ENCODE measurements around the gene IMPDH1. TPM values are rescaled to one million over a fixed set of nuclear protein-coding genes. Genes with fewer than 3 reads are reported as not detected.

Gene IMPDH1
- total RNA-seq, 4 donors from 2014 or later: 29.1 to 72.1 (median 56.0) TPM

DNA sequence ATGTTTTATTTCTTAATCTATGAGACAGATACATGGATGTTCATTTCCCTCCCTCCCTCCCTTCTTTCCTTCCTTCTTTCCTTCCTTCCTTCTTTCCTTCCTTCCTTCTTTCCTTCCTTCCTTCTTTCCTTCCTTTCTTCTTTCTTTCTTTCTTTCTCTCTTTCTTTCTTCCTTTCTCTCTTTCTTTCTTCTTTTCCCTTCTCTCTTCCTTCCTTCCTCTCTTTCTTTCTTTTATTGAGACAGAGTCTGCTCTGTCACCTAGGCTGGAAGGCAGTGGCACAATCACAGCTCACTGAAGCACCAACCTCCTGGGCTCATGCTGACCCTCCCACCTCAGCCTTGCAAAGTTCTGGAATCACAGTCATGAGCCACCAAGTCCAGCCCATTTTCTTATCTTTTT, 42.8 kb downstream of the IMPDH1 start:
- H3K36me3 ChIP-seq: no peaks in the 10 kb centered on the region
- no peaks in the 10 kb centered on the region for H3K9me3 ChIP-seq
- H3K4me1 ChIP-seq: peaks cover 3 to 6% (median 4%) of the 10 kb centered on the region in 4 donors
- H3K4me3 ChIP-seq: no peak overlapping the region
- DNase-seq (ENCODE audit: extremely low spot score): no peak
- intact Hi-C loops (cut with DNase I): no loop called here
- TF ChIP-seq, protein P1, sequence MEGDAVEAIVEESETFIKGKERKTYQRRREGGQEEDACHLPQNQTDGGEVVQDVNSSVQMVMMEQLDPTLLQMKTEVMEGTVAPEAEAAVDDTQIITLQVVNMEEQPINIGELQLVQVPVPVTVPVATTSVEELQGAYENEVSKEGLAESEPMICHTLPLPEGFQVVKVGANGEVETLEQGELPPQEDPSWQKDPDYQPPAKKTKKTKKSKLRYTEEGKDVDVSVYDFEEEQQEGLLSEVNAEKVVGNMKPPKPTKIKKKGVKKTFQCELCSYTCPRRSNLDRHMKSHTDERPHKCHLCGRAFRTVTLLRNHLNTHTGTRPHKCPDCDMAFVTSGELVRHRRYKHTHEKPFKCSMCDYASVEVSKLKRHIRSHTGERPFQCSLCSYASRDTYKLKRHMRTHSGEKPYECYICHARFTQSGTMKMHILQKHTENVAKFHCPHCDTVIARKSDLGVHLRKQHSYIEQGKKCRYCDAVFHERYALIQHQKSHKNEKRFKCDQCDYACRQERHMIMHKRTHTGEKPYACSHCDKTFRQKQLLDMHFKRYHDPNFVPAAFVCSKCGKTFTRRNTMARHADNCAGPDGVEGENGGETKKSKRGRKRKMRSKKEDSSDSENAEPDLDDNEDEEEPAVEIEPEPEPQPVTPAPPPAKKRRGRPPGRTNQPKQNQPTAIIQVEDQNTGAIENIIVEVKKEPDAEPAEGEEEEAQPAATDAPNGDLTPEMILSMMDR (IDR thresholded peaks at IDR 0.05): no peak
- TF ChIP-seq POLR2AphosphoS5 (IDR thresholded peaks at IDR 0.05) (no peak), EP300 (IDR thresholded peaks at IDR 0.05) (no peak)
- H3K27me3 ChIP-seq: peaks cover 0 to 31% (median 0%) of the 10 kb centered on the region in 4 donors
- H3K27ac ChIP-seq (replicated peaks in 1 of 4): no peak overlapping the region

DNA sequence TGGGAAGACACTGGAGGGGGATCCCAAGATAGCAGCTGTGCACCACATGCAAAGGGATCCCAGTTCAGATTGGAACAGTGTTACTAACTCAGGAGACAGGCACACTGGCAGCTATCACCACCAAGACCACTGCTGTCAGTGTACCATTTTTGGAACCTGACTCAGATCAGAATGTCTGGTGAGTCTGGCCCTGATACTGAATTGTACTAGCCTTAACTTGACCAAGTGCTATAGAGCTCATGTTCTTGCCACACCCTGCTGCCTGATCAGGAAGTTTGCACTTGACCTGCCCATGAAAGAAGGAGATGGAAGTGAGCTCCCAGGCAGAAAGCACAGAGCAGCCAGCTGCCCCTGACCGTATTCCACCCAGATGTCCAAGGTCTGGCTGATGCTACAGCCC, 43.5 kb downstream of the IMPDH1 start:
- Histone ChIP-seq H3K36me3 (no peaks in the 10 kb centered on the region), H3K27me3 (peaks cover 0 to 35% (median 0%) of the 10 kb centered on the region in 4 donors), H3K9me3 (no peaks in the 10 kb centered on the region), H3K27ac (replicated peaks in 1 of 4) (no peak overlapping the region), H3K4me1 (peaks cover 6 to 13% (median 11%) of the 10 kb centered on the region in 4 donors), H3K4me3 (no peak overlapping the region)
- TF ChIP-seq EP300 (IDR thresholded peaks at IDR 0.05): no peak
- no peak for TF ChIP-seq POLR2AphosphoS5 (IDR thresholded peaks at IDR 0.05)
- TF ChIP-seq, protein P1 (IDR thresholded peaks at IDR 0.05): no peak
- TF ChIP-seq POLR2A (IDR thresholded peaks at IDR 0.05; ENCODE audit: low read depth): no peak
- intact Hi-C loops (cut with DNase I): no loop called here
- no peak for DNase-seq (ENCODE audit: extremely low spot score)
- WGBS: 78% methylated on average over 1 of the region's 1 CpG

DNA sequence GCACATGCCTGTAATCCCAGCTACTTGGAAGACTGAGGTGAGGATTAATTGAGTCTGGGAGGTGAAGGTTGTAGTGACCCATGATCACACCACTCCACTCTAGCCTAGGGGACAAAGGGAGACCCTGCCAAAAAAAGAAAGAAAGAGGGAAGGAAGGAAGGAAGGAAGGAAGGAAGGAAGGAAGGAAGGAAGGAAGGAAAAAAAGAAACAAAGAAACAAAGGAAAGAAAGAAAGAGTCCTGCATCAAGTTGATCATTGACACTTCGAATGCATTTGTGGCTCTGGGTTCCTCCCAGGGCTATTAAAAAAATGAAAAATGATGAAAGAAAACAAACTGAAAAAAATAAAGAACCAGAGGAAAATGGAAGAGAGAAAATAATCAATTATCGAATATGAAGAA, 44.4 kb downstream of the IMPDH1 start:
- Histone ChIP-seq H3K27ac (replicated peaks in 1 of 4) (no peak overlapping the region), H3K27me3 (peaks cover 0 to 35% (median 0%) of the 10 kb centered on the region in 4 donors), H3K36me3 (no peaks in the 10 kb centered on the region), H3K4me1 (peaks cover 9 to 21% (median 20%) of the 10 kb centered on the region in 4 donors), H3K4me3 (no peak overlapping the region), H3K9me3 (no peaks in the 10 kb centered on the region)
- no peak for TF ChIP-seq POLR2A (IDR thresholded peaks at IDR 0.05; ENCODE audit: low read depth)
- no peak for TF ChIP-seq EP300 (IDR thresholded peaks at IDR 0.05)
- no peak for TF ChIP-seq POLR2AphosphoS5 (IDR thresholded peaks at IDR 0.05)
- intact Hi-C loops (cut with DNase I): no loop called here
- DNase-seq (ENCODE audit: extremely low spot score): no peak
- WGBS: 80% methylated on average over 2 of the region's 2 CpGs

DNA sequence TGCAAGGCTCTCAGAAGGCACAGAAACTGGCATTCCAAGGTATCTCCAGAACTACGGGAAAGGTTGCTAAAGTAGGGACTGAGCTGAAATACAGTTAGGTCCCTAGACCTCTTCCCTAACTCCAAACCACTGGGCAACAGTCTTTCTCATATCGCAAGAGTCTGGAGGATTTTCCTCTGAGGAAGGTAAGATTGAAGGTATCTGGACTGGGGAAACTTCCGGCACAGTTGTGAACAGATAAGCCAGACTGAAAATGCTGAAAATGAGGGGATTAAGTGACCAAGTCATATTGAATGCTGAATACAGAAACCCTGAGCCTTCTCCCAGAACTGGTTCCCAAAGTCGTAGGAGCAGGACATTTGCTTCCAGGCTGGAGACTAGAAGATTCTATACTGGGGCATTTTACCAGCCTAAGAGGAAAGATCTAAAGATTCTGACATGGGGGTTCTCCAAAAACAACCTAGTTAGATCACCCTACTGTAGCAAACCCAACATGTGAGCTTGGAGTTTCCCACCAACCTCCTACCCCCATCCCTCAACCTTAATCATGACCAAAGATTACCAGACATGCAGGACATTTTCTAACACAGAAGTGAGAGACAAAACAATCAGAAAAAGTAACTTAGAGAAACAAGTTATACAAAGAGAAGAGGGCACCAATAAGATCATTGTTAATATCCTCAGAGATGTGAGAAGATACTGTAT, 45.5 kb downstream of the IMPDH1 start:
- H3K9me3 ChIP-seq: no peaks in the 10 kb centered on the region
- DNase-seq (ENCODE audit: extremely low spot score): no peak
- TF ChIP-seq EP300 (IDR thresholded peaks at IDR 0.05) (no peak), POLR2A (IDR thresholded peaks at IDR 0.05; ENCODE audit: low read depth) (no peak), POLR2AphosphoS5 (IDR thresholded peaks at IDR 0.05) (no peak)
- TF ChIP-seq, protein P1 (IDR thresholded peaks at IDR 0.05): no peak
- intact Hi-C loops (cut with DNase I): no loop called here
- WGBS: 70% methylated on average over 4 of the region's 4 CpGs
- no peak overlapping the region for H3K4me3 ChIP-seq
- H3K4me1 ChIP-seq: peaks cover 10 to 26% (median 24%) of the 10 kb centered on the region in 4 donors
- H3K27ac ChIP-seq (replicated peaks in 1 of 4): no peak overlapping the region
- no peaks in the 10 kb centered on the region for H3K36me3 ChIP-seq
- peaks cover 0 to 35% (median 0%) of the 10 kb centered on the region in 4 donors for H3K27me3 ChIP-seq

DNA sequence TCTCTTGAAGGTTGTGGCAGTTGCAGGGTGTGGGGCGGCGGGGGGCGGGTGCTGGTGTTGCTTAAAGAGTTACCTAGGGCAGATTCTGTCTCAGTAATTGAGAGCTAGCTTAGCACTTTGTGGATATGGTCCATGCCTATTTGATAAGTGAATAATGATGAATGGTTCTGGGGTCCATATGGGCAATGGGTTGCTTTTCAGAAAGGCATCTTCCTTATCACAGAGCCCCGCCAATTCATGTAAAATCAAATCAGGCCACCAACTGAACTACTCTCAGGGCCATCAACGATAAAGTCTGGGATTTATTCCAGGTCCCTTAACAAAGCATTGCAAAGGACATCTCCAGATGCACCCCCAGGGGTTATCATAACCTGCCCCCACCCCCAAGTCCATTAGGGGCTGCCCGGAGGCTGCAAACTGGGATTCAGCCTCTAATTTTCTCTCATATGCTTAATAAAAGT, 46.5 kb downstream of the IMPDH1 start:
- Histone ChIP-seq H3K9me3 (no peaks in the 10 kb centered on the region), H3K4me1 (peaks cover 10 to 26% (median 24%) of the 10 kb centered on the region in 4 donors), H3K36me3 (no peaks in the 10 kb centered on the region), H3K4me3 (no peak overlapping the region), H3K27ac (replicated peaks in 1 of 4) (no peak overlapping the region), H3K27me3 (peaks cover 0 to 35% (median 0%) of the 10 kb centered on the region in 4 donors)
- DNase-seq (ENCODE audit: extremely low spot score): no peak
- TF ChIP-seq POLR2AphosphoS5 (IDR thresholded peaks at IDR 0.05) (no peak), POLR2A (IDR thresholded peaks at IDR 0.05; ENCODE audit: low read depth) (no peak), EP300 (IDR thresholded peaks at IDR 0.05) (no peak)
- TF ChIP-seq, protein P1 (IDR thresholded peaks at IDR 0.05): no peak
- intact Hi-C loops (cut with DNase I): no loop called here
- 79% methylated on average over 6 of the region's 6 CpGs for WGBS

Measured in esophagus muscularis mucosa (tissue), 4 donors.